WTC11 (cell line): ENCODE results near the gene B9D2. TPM values are rescaled to one million over a fixed set of nuclear protein-coding genes. Genes with fewer than 3 reads are reported as not detected.
"Not testable (repeated sequence)": the region's sequence is repeated elsewhere in the genome, so short reads cannot be mapped to it uniquely, and the experiment has no call there.

Experiments used
- ATAC-seq: fragments of 200-7000 bp; cut with Tn5 transposase; 2 replicates; pipeline ENCODE4 v1.10.0; 2021; ENCODE audit warnings: mild to moderate bottlenecking, moderate library complexity
- CTCF ChIA-PET: fragments of 300-600 bp; sonication (Branson Sonifier 250); formaldehyde crosslinking; loops from one replicate; lab custom pipeline; 2021; ENCODE audit warnings: antibody characterized with exemption; lab: Charles Lee
- POLR2A ChIA-PET: fragments of 350-600 bp; sonication (Branson Sonifier 250); formaldehyde crosslinking; loops from one replicate; lab custom pipeline; 2021; ENCODE audit warnings: antibody characterized with exemption; lab: Charles Lee
- DNase-seq: peaks from one replicate; pipeline ENCODE4 v3.0.0; 2021; ENCODE audit warnings: low spot score
- H3K27ac Mint-ChIP-seq: 2 replicates; pipeline ENCODE4 v1.8.0; 2021; ENCODE audit warnings: mixed read lengths
- H3K27me3 Mint-ChIP-seq: 2 replicates; pipeline ENCODE4 v1.8.0; 2021; ENCODE audit warnings: low read depth, mild to moderate bottlenecking, moderate library complexity, mixed read lengths
- H3K36me3 Mint-ChIP-seq: 2 replicates; pipeline ENCODE4 v1.8.0; 2021; ENCODE audit warnings: mixed read lengths
- H3K4me1 Mint-ChIP-seq: 2 replicates; pipeline ENCODE4 v1.8.0; 2022; ENCODE audit warnings: mixed read lengths
- H3K4me3 Mint-ChIP-seq: 2 replicates; pipeline ENCODE4 v1.8.0; 2021; ENCODE audit warnings: mild to moderate bottlenecking, moderate library complexity, mixed read lengths
- H3K9me3 Mint-ChIP-seq: 2 replicates; pipeline ENCODE4 v1.8.0; 2021; ENCODE audit warnings: mixed read lengths
- HMGA2 ChIP-seq: fragments of 250-450 bp; sonication (Bioruptor Pico); IDR thresholded peaks from 2 replicates; pipeline ENCODE4 v1.4.0; 2021; ENCODE audit warnings: mild to moderate bottlenecking, moderate library complexity
- TEAD1 ChIP-seq: sonication (generic); formaldehyde crosslinking; IDR thresholded peaks from 2 replicates; pipeline ENCODE4 v1.8.0; 2022; ENCODE audit warnings: mild to moderate bottlenecking, missing genetic modification reagents
- TEAD4 ChIP-seq: sonication (generic); formaldehyde crosslinking; IDR thresholded peaks from 2 replicates; pipeline ENCODE4 v1.8.0; 2022; ENCODE audit warnings: mild to moderate bottlenecking, missing genetic modification reagents
- ZNF317 ChIP-seq: sonication (generic); formaldehyde crosslinking; IDR thresholded peaks from 2 replicates; pipeline ENCODE4 v1.8.1; 2023; ENCODE audit warnings: low read depth, mild to moderate bottlenecking, moderate library complexity, missing genetic modification reagents, borderline replicate concordance
- total RNA-seq: library from RNA; stranded (reverse); gene quantifications from 3 replicates; pipeline ENCODE4 v1.2.3, GENCODE V29; 2021
- TF ChIP-seq, protein P1 (sequence below): fragments of 250-450 bp; sonication (Bioruptor Pico); IDR thresholded peaks from 2 replicates; pipeline ENCODE4 v1.9.0; 2021; ENCODE audit warnings: moderate library complexity, mild to moderate bottlenecking, inconsistent platforms, borderline replicate concordance
- TF ChIP-seq, protein P2 (sequence below): sonication (generic); formaldehyde crosslinking; IDR thresholded peaks from 2 replicates; pipeline ENCODE4 v1.8.1; 2022; ENCODE audit warnings: low read depth, mild to moderate bottlenecking, moderate library complexity, missing genetic modification reagents, borderline replicate concordance
- TF ChIP-seq, protein P3 (sequence below): sonication (generic); formaldehyde crosslinking; conservative IDR thresholded peaks from 2 replicates; pipeline ENCODE4 v1.8.1; 2023; ENCODE audit warnings: mild to moderate bottlenecking, low read depth, missing genetic modification reagents, moderate library complexity
- TF ChIP-seq, protein P4 (sequence below): sonication (generic); formaldehyde crosslinking; IDR thresholded peaks from 2 replicates; pipeline ENCODE4 v1.8.0; 2022; ENCODE audit warnings: mild to moderate bottlenecking, missing genetic modification reagents
- TF ChIP-seq, protein P5 (sequence below): sonication (generic); formaldehyde crosslinking; IDR thresholded peaks from 2 replicates; pipeline ENCODE4 v1.8.1; 2023; ENCODE audit warnings: mild to moderate bottlenecking, missing genetic modification reagents

Gene B9D2
- total RNA-seq, 1 experiment from 2014 or later = 4.7 TPM

DNA sequence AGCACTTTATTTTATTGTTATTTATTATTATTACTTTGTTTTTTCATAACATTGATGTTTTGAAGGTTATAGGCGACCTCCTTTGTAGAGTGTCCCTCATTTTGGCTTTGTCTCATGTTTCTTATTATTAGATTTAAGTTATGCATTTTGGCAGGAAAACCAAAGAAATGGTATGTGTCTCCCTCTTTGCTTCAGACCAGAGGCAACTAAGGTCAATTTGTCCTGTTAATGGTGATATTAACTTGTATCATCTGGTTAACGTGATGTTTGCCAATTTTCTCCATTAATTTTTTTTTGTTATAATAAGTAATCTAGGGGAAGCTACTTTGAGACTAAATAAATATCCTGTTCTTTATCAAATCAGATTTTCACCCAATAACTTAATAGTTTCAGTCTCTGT, 8.6 kb upstream of the B9D2 start:
- no peaks in the 10 kb centered on the region for H3K36me3 Mint-ChIP-seq
- TF ChIP-seq, protein P1, sequence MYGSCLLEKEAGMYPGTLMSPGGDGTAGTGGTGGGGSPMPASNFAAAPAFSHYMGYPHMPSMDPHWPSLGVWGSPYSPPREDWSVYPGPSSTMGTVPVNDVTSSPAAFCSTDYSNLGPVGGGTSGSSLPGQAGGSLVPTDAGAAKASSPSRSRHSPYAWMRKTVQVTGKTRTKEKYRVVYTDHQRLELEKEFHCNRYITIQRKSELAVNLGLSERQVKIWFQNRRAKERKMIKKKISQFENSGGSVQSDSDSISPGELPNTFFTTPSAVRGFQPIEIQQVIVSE (CRISPR knock-in tag) = no peak
- no peak for TF ChIP-seq HMGA2 (CRISPR knock-in tag)
- TF ChIP-seq, protein P2, sequence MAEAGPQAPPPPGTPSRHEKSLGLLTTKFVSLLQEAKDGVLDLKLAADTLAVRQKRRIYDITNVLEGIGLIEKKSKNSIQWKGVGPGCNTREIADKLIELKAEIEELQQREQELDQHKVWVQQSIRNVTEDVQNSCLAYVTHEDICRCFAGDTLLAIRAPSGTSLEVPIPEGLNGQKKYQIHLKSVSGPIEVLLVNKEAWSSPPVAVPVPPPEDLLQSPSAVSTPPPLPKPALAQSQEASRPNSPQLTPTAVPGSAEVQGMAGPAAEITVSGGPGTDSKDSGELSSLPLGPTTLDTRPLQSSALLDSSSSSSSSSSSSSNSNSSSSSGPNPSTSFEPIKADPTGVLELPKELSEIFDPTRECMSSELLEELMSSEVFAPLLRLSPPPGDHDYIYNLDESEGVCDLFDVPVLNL (CRISPR knock-in tag) = no peak
- TF ChIP-seq TEAD4 = no peak
- TF ChIP-seq, protein P3, sequence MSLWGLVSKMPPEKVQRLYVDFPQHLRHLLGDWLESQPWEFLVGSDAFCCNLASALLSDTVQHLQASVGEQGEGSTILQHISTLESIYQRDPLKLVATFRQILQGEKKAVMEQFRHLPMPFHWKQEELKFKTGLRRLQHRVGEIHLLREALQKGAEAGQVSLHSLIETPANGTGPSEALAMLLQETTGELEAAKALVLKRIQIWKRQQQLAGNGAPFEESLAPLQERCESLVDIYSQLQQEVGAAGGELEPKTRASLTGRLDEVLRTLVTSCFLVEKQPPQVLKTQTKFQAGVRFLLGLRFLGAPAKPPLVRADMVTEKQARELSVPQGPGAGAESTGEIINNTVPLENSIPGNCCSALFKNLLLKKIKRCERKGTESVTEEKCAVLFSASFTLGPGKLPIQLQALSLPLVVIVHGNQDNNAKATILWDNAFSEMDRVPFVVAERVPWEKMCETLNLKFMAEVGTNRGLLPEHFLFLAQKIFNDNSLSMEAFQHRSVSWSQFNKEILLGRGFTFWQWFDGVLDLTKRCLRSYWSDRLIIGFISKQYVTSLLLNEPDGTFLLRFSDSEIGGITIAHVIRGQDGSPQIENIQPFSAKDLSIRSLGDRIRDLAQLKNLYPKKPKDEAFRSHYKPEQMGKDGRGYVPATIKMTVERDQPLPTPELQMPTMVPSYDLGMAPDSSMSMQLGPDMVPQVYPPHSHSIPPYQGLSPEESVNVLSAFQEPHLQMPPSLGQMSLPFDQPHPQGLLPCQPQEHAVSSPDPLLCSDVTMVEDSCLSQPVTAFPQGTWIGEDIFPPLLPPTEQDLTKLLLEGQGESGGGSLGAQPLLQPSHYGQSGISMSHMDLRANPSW (CRISPR knock-in tag) = no peak
- no peak for TF ChIP-seq TEAD1

DNA sequence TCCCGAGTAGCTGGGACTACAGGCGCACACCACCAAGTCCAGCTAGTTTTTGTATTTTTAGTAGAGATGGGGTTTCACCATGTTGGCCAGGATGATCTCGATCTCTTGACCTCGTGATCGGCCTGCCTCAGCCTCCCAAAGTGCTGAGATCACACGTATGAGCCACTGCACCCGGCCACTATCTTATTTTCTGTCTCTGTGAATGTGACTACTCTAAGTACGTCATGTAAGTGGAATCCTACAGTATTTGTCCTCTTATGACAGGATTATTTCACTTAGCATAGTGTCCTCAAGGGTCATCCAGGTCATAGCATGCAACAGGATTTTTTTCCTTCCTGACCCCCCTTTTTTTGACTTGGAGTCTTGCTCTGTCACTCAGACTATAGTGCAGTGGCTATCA, 7.6 kb upstream of the B9D2 start:
- no peaks in the 10 kb centered on the region for H3K36me3 Mint-ChIP-seq
- POLR2A ChIA-PET = no interaction called here

More for the DNA sequence above, 8.6 kb upstream of the B9D2 start:
- CTCF ChIA-PET = interaction anchor here (0.8 to 1.0 kb wide), 2 partner anchors 19 to 31 kb away, joined by 3 to 4 read pairs; no protein-coding TSS in a partner anchor
- no peak for ATAC-seq
- H3K27me3 Mint-ChIP-seq = peaks cover 13% of the 10 kb centered on the region
- peaks cover 10% of the 10 kb centered on the region for H3K4me1 Mint-ChIP-seq
- POLR2A ChIA-PET = interaction anchor here (0.6 kb wide), 1 partner anchor 46 kb away, joined by 3 read pairs; no protein-coding TSS in a partner anchor
- peak overlapping the region; percentile 93; the same call in 1 of the 2 replicates for H3K27ac Mint-ChIP-seq
- no peak overlapping the region for H3K4me3 Mint-ChIP-seq
- H3K9me3 Mint-ChIP-seq = no peaks in the 10 kb centered on the region
- no peak for DNase-seq

DNA sequence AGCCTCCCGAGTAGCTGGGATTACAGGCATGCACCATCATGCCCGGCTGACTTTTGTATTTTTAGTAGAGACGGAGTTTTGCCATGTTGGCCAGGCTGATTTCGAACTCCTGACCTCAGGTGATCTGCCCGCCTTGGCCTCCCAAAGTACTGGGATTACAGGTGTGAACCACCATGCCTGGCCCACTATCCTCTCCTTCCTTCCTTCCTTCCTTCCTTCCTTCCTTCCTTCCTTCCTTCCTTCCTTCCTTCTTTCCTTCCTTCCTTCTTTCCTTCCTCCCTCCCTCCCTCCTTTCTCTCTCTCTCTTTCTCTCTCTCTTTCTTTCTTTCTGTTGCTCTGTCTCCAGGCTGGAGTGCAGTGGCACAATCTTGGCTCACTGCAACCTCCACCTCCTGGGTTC, 7.2 kb upstream of the B9D2 start:
- H3K4me3 Mint-ChIP-seq, DNase-seq, H3K4me1 Mint-ChIP-seq, H3K27me3 Mint-ChIP-seq, H3K9me3 Mint-ChIP-seq, H3K36me3 Mint-ChIP-seq, ATAC-seq, POLR2A ChIA-PET: not testable (repeated sequence)
- CTCF ChIA-PET = interaction anchor here (0.6 to 0.7 kb wide), 2 partner anchors 49 to 77 kb away, joined by 3 to 4 read pairs; no protein-coding TSS in a partner anchor
- H3K27ac Mint-ChIP-seq = peak overlapping the region; percentile 29; the same call in 1 of the 2 replicates

More for the DNA sequence above, 7.6 kb upstream of the B9D2 start:
- Mint-ChIP-seq H3K9me3 (no peaks in the 10 kb centered on the region), H3K4me1 (peaks cover 4% of the 10 kb centered on the region), H3K27me3 (peaks cover 3% of the 10 kb centered on the region; the same call in 1 of the 2 replicates), H3K4me3 (no peak overlapping the region), H3K27ac (peak overlapping the region; percentile 29; the same call in 1 of the 2 replicates)
- DNase-seq = no peak
- CTCF ChIA-PET = interaction anchor here (0.6 kb wide), 1 partner anchor 76 kb away, joined by 3 read pairs; no protein-coding TSS in a partner anchor
- TF ChIP-seq ZNF317 (CRISPR knock-in tag) = no peak
- TF ChIP-seq, protein P4, sequence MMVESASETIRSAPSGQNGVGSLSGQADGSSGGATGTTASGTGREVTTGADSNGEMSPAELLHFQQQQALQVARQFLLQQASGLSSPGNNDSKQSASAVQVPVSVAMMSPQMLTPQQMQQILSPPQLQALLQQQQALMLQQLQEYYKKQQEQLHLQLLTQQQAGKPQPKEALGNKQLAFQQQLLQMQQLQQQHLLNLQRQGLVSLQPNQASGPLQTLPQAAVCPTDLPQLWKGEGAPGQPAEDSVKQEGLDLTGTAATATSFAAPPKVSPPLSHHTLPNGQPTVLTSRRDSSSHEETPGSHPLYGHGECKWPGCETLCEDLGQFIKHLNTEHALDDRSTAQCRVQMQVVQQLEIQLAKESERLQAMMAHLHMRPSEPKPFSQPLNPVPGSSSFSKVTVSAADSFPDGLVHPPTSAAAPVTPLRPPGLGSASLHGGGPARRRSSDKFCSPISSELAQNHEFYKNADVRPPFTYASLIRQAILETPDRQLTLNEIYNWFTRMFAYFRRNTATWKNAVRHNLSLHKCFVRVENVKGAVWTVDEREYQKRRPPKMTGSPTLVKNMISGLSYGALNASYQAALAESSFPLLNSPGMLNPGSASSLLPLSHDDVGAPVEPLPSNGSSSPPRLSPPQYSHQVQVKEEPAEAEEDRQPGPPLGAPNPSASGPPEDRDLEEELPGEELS (CRISPR knock-in tag) = no peak
- TF ChIP-seq, protein P5, sequence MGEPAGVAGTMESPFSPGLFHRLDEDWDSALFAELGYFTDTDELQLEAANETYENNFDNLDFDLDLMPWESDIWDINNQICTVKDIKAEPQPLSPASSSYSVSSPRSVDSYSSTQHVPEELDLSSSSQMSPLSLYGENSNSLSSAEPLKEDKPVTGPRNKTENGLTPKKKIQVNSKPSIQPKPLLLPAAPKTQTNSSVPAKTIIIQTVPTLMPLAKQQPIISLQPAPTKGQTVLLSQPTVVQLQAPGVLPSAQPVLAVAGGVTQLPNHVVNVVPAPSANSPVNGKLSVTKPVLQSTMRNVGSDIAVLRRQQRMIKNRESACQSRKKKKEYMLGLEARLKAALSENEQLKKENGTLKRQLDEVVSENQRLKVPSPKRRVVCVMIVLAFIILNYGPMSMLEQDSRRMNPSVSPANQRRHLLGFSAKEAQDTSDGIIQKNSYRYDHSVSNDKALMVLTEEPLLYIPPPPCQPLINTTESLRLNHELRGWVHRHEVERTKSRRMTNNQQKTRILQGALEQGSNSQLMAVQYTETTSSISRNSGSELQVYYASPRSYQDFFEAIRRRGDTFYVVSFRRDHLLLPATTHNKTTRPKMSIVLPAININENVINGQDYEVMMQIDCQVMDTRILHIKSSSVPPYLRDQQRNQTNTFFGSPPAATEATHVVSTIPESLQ (CRISPR knock-in tag) = no peak
- ATAC-seq = no peak
